T47D (cell line): ENCODE results near the gene RWDD2A.
A peak's percentile ranks its signal among the peaks of the same experiment; 100 is the strongest.

Experiments used
- DNase-seq, 2 experiments: peaks; one replicate each; pipeline versions ENCODE4 v3.0.0 to v3.0.0-alpha.2; 2011 to 2012; ENCODE audit warnings: low read depth in 1 of 2, low spot score in 1 of 2
- JUND ChIP-seq: IDR thresholded peaks from 2 replicates; pipeline ENCODE4 v1.6.1; 2012; ENCODE audit warnings: low read depth
- in situ Hi-C: cut with HindIII; loops from 2 replicates; pipeline ENCODE4 v1.10.0; 2016; ENCODE audit warnings: low sequenced_read_pairs, low pct_unique_long_range_greater_than_20kb

Gene RWDD2A

GRCh38 chr6:83192871-83193746 lies at the start of gene RWDD2A, which contains the start of gene PGM3:
RWDD2A (plus strand) TSS chr6:83193357; CDS start chr6:83194452, 1,095 bp downstream.
PGM3 (minus strand) TSS chr6:83193265; CDS start chr6:83191012, 2,253 bp downstream.
- DNase-seq = peak; percentile 85 to 95
- no peak for TF ChIP-seq JUND
- in situ Hi-C loops = no loop called here

DNA sequence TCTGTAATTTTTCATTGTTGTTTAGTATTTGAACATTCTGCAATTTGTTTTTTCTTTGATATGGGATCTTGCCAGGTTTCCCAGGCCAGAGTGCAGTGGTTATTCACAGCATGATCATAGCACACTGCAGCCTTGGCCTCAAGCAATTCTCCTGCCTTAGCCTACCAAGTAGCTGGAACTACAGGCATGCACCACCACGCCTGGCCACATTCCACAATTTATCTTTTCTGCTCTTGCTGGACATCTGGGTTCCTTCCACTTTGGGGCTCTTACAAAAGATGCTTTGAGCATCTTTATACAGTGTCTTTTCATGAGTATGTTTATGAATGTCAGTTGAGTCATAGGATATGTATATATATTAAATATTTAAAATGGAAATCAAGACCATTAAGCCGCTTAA lies 42.0 kb upstream of the RWDD2A start:
- no peak for TF ChIP-seq JUND
- in situ Hi-C loops = no loop called here
- peak in 1 of 2 experiments; percentile 1 for DNase-seq

DNA sequence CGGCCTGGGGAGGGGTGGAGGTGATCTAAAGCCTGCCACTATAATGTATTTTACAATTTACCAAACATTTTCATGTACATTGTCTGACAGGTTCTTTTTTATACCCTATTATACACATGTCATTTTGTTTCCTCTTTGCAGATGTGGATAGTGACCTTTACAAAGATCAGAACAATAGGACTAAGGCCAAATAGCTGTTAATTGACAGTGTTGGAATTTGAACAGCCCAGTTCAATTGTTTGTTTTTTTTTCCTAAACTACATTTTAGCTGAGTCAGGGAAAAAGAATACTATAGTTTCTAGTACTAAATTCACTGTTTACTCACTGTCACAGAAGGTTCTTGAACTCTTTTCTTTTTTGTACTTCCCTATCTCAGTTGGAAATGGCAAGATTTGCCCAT lies 40.2 kb upstream of the RWDD2A start:
- DNase-seq = no peak
- in situ Hi-C loops = no loop called here
- TF ChIP-seq JUND = no peak

DNA sequence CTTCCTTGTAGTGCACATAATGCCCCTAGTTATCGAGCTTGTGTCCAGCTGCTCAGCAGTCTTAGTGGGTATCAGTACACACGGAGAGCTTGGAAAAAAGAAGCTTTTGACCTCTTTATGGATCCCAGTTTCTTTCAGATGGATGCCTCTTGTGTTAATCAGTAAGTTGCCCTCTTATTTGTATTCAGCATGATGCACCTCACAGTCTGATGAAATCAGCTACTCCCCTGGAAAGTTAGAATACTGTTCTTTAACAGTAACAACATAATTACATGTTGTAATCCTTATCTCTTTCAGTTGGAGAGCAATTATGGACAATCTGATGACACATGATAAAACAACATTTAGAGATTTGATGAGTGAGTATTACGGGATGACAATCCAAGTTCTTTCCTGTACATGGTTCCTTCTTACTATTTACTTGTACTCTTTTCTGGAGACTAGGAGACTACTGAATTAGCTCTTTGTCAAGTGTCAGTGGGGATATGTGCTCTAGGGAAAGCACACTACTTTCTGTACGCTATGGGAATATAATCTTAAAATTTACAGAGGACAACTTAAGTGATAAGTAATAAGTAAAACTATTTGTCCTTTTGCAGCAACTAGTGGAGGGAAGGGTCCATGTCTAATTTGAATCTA lies 39.2 kb upstream of the RWDD2A start:
- in situ Hi-C loops = no loop called here
- no peak for DNase-seq
- no peak for TF ChIP-seq JUND

DNA sequence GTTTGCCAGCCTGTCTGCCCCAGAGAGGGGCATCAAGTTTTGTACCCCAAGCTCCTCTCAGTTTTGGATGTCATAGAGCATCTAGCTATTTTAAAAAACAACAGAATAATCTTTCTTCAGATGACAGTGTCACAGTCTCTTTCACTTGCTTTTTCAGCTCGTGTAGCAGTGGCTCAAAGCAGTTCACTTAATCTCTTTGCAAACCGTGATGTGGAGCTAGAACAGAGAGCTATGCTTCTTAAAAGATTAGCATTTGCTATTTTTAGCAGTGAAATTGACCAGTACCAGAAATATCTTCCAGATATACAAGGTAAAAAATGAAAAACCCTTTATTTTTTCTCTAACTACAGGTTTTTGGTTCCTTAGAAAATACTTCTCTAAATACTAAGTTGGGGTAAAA lies 37.4 kb upstream of the RWDD2A start:
- in situ Hi-C loops = no loop called here
- no peak for DNase-seq
- TF ChIP-seq JUND = no peak

- no peak for DNase-seq
- in situ Hi-C loops = no loop called here
- TF ChIP-seq JUND = no peak
Observed at GRCh38 chr6:83160167-83160566, 33.0 kb upstream of the RWDD2A start.

GRCh38 chr6:83167726-83168278 lies 25.4 kb upstream of the RWDD2A start:
- no peak for DNase-seq
- in situ Hi-C loops = no loop called here
- no peak for TF ChIP-seq JUND

- DNase-seq = no peak
- no peak for TF ChIP-seq JUND
- in situ Hi-C loops = no loop called here
Observed at GRCh38 chr6:83168556-83168955, 24.6 kb upstream of the RWDD2A start.

DNA sequence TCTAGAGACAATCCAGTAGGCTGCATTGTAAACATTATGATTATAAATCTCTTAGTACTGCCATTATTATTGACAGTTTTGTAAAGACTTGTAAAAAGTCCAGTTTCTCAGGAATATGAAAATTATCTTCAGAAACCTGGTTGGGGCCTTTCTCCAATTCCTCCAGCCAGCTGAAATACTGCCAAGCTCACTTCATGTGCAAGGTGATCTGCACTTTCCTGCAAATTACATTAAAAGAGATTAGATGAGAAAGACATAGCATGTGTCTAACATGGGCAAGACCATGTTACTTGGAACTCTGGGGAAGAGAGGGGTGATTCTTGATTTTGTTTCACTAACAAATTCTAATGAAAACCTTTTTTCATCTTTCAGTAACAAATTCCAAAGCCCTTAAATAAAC lies 24.1 kb upstream of the RWDD2A start:
- in situ Hi-C loops = no loop called here
- no peak for DNase-seq
- no peak for TF ChIP-seq JUND

DNA sequence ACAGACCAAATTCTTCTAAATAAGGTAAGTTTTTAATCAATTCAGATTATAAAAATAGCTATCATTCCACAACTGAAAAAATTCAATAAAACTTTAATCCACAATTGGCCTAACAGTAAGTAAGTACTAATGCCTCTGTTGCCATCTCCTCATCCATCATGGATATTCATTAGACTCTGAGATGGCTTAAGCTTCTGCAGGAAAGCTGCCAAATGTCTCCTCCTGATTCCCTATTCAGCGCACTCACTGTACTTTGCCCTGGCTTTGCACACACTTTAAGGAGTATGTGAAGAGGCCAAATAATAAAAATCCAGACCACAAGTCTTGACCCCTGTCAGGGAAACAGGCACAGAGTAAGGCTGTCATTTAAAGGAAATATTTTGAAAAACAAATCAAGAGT lies 23.6 kb upstream of the RWDD2A start:
- no peak for TF ChIP-seq JUND
- in situ Hi-C loops = no loop called here
- DNase-seq = no peak

DNA sequence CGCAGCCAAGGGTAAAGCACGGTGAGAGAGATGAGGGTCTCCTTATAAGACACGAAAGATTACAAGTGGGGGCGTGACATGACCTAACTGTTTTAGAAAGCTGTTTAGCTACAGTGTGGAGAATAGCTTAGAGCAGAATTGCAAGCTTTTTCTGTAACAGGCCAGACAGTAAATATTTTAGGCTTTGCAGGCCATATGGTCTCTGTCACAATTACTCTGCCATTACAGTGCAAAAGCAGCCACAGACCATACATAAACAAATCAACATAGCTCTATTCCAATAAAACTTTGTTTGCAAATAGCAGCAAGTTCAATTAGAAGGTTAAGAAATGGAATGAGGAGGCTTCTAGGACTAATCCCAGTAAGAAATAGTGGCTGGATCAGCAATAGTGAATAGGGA lies 16.9 kb upstream of the RWDD2A start:
- DNase-seq = no peak
- TF ChIP-seq JUND = no peak
- in situ Hi-C loops = no loop called here

GRCh38 chr6:83180426-83180950 lies 12.7 kb upstream of the RWDD2A start:
- no peak for TF ChIP-seq JUND
- in situ Hi-C loops = no loop called here
- DNase-seq = no peak

- TF ChIP-seq JUND = no peak
- in situ Hi-C loops = no loop called here
- no peak for DNase-seq
Observed at GRCh38 chr6:83182114-83182513, 11.0 kb upstream of the RWDD2A start.
